Measurements from ENCODE around the gene LMTK2.

GRCh38 chr7:98075801-98076200 lies 30.9 kb upstream of the LMTK2 start:
- TF ChIP-seq, protein P1, sequence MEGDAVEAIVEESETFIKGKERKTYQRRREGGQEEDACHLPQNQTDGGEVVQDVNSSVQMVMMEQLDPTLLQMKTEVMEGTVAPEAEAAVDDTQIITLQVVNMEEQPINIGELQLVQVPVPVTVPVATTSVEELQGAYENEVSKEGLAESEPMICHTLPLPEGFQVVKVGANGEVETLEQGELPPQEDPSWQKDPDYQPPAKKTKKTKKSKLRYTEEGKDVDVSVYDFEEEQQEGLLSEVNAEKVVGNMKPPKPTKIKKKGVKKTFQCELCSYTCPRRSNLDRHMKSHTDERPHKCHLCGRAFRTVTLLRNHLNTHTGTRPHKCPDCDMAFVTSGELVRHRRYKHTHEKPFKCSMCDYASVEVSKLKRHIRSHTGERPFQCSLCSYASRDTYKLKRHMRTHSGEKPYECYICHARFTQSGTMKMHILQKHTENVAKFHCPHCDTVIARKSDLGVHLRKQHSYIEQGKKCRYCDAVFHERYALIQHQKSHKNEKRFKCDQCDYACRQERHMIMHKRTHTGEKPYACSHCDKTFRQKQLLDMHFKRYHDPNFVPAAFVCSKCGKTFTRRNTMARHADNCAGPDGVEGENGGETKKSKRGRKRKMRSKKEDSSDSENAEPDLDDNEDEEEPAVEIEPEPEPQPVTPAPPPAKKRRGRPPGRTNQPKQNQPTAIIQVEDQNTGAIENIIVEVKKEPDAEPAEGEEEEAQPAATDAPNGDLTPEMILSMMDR (IDR thresholded peaks at IDR 0.05; ENCODE audit: insufficient read depth, low read length, poor library complexity, severe bottlenecking) = no peak
- no peak for TF ChIP-seq EZH2phosphoT487 (conservative IDR thresholded peaks at IDR 0.05; ENCODE audit: low read length)

Measured in SU-DHL-6 (cell line).